Measurements from ENCODE around the gene TRIM27.
A peak's percentile ranks its signal among the peaks of the same experiment; 100 is the strongest.
"Not testable (repeated sequence)": the region's sequence is repeated elsewhere in the genome, so short reads cannot be mapped to it uniquely, and the experiment has no call there.

The TRIM27 gene

DNA sequence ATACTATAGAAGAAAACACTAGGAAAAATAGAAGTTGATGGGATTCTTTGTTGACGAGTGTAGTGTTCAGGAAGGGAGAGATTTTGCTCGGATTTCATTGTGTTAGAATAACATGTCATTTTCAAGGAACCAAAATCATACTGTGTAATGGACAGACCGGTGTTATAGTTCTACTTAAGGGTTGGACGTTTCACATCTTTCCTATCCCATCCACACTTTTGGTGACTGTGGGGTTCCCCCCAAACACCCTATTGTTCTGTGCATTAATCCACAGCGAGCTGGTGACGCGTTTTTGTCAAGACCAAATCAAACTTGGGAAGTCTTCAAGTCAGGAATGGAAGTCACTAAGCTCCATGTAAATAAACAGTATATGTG, 43.3 kb downstream of the TRIM27 start:
- Histone ChIP-seq H3K27me3 (ENCODE audit: insufficient read depth, insufficient read length) (no peaks in the 10 kb centered on the region), H3K4me1 (ENCODE audit: insufficient read depth, insufficient read length) (no peaks in the 10 kb centered on the region), H3K36me3 (ENCODE audit: insufficient read depth, insufficient read length, low read length) (no peaks in the 10 kb centered on the region), H3K4me3 (ENCODE audit: insufficient read length, low read depth) (peak overlapping the region; percentile 63), H3K9ac (ENCODE audit: insufficient read length, low read depth) (peak overlapping the region; percentile 74), H3K9me3 (ENCODE audit: insufficient read depth, low read length) (peaks cover 3% of the 10 kb centered on the region; the same call in 1 of the 2 replicates)
- no peak for TF ChIP-seq YY1 (IDR thresholded peaks at IDR 0.05; ENCODE audit: insufficient read depth, insufficient read length)
- TF ChIP-seq ZNF274 (IDR thresholded peaks at IDR 0.05; ENCODE audit: low read depth, low read length): no peak
- TF ChIP-seq SUZ12 (IDR thresholded peaks at IDR 0.05; ENCODE audit: extremely low read depth, insufficient read depth, insufficient read length): no peak
- no peak for DNase-seq (ENCODE audit: low read depth, low spot score)

DNA sequence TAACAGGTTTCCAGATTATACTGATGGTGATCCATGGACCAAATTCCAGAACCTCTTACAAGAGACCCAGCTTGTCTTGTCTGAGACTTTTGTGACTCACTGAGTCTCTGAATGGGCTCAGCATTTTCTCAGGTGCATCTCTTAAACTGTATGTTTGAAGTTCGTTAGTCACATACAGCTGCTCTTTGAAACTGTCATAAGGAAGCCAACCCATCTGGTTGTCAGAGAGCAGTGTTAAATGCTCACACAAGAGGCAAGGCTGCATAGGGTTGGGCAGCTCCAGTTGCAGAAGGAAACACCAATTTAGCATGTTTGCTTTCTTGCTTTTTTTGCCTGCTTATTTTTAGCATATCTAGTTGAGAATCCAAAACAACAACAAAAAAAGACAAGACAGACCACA, 47.1 kb downstream of the TRIM27 start:
- DNase-seq (ENCODE audit: low read depth, low spot score): no peak
- H3K36me3 ChIP-seq (ENCODE audit: insufficient read depth, insufficient read length, low read length): no peaks in the 10 kb centered on the region
- no peaks in the 10 kb centered on the region for H3K4me1 ChIP-seq (ENCODE audit: insufficient read depth, insufficient read length)
- no peak overlapping the region for H3K9ac ChIP-seq (ENCODE audit: insufficient read length, low read depth)
- no peak for TF ChIP-seq YY1 (IDR thresholded peaks at IDR 0.05; ENCODE audit: insufficient read depth, insufficient read length)
- no peak for TF ChIP-seq ZNF274 (IDR thresholded peaks at IDR 0.05; ENCODE audit: low read depth, low read length)
- no peak for TF ChIP-seq SUZ12 (IDR thresholded peaks at IDR 0.05; ENCODE audit: extremely low read depth, insufficient read depth, insufficient read length)
- H3K27me3 ChIP-seq (ENCODE audit: insufficient read depth, insufficient read length): no peaks in the 10 kb centered on the region
- H3K9me3 ChIP-seq (ENCODE audit: insufficient read depth, low read length): no peaks in the 10 kb centered on the region; the same call in 1 of the 2 replicates
- no peak overlapping the region for H3K4me3 ChIP-seq (ENCODE audit: insufficient read length, low read depth)

DNA sequence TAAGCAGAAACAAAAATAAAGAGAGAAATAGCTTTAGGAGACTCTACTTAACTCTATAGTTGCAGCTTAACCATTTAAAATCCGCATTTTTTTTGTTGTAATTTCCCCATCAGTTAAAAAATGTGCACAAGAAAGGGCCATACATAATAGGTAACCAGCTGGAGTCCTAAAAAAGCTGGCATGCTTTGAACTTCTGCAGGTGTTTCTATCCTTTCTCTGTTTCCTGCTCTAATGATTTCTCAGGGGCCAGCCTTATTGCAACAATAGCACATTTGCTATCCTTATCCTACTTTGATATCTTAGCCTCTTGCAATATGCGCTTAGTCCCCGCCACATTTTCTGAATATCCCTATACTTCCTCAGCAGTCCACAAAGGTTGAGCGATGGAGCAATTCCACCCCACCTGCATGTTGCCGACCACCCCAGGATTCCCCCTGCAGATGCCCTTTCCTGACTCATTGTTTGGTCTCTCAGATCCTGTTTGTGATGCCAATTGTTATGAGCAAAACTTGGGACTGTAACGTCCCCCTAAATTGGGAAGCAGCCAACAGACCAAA, 48.5 kb downstream of the TRIM27 start:
- Histone ChIP-seq H3K4me1 (ENCODE audit: insufficient read depth, insufficient read length) (no peaks in the 10 kb centered on the region), H3K4me3 (ENCODE audit: insufficient read length, low read depth) (no peak overlapping the region), H3K36me3 (ENCODE audit: insufficient read depth, insufficient read length, low read length) (no peaks in the 10 kb centered on the region), H3K9me3 (ENCODE audit: insufficient read depth, low read length) (no peaks in the 10 kb centered on the region; the same call in 1 of the 2 replicates), H3K27me3 (ENCODE audit: insufficient read depth, insufficient read length) (no peaks in the 10 kb centered on the region), H3K9ac (ENCODE audit: insufficient read length, low read depth) (no peak overlapping the region)
- TF ChIP-seq SUZ12 (IDR thresholded peaks at IDR 0.05; ENCODE audit: extremely low read depth, insufficient read depth, insufficient read length) (no peak), YY1 (IDR thresholded peaks at IDR 0.05; ENCODE audit: insufficient read depth, insufficient read length) (no peak), ZNF274 (IDR thresholded peaks at IDR 0.05; ENCODE audit: low read depth, low read length) (no peak)
- DNase-seq (ENCODE audit: low read depth, low spot score): no peak

DNA sequence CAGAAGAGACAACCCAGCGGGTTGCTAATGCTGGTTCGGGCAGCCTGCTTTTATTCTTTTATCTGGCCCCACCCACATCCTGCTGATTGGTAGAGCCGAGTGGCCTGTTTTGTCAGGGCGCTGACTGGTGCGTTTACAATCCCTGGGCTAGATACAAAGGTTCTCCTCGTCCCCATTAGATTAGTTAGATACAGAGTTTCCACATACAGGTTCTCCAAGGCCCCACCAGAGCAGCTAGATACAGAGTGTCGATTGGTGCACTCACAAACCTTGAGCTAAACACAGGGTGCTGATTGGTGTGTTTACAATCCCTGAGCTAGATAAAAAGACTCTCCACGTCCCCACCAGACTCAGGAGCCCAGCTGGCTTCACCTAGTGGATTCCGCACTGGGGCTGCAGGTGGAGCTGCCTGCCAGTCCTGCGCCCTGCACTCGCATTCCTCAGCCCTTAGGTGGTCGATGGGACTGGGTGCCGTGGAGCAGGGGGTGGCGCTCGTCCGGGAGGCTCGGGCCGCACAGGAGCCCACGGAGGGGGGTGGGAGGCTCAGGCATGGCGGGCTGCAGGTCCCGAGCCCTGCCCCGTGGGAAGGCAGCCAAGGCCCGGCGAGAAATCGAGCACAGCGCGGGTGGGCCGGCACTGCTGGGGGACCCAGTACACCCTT, 51.5 kb downstream of the TRIM27 start:
- not testable (repeated sequence) for H3K9ac ChIP-seq (ENCODE audit: insufficient read length, low read depth); DNase-seq (ENCODE audit: low read depth, low spot score); H3K4me3 ChIP-seq (ENCODE audit: insufficient read length, low read depth); H3K4me1 ChIP-seq (ENCODE audit: insufficient read depth, insufficient read length); H3K9me3 ChIP-seq (ENCODE audit: insufficient read depth, low read length); H3K27me3 ChIP-seq (ENCODE audit: insufficient read depth, insufficient read length); H3K36me3 ChIP-seq (ENCODE audit: insufficient read depth, insufficient read length, low read length)

DNA sequence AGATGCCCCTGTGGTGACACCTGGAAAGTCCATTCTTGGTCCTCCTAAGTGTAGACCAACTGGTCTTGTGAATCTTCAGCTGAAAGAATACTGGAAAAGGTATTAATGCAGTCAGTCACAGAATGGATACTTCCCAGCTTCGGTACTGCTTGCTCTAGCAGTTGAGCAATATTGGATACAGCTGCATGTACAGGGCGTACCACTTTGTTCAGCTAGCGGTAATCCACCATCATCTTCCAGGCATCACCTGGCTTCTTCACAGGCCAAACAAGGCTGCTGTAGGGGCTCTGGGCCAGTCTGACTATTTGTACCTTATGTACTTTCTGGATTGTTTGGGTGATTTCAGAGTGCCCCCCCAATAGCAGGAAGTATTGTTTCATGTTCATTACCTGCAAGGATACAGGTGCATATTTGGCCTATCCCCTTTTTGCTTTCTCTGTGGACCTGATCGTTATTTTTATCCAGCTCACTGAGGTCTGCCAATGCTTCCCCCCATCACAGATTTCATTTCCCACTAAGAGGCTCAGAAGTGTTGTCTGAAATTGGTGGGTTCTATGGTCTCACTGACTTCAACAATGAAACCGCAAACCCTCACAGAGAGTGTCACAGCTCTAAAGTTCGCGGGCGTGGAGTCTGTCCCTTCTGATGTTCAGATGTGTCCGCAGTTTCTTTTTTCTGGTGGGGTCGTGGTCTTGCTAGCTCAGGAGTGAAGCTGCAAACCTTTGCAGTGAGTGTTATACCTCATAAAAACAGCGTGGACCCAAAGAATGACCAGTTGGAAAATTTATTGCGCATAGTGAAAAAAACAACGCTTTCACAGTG, 52.2 kb downstream of the TRIM27 start:
- Histone ChIP-seq H3K9ac (ENCODE audit: insufficient read length, low read depth) (no peak overlapping the region), H3K4me3 (ENCODE audit: insufficient read length, low read depth) (no peak overlapping the region), H3K4me1 (ENCODE audit: insufficient read depth, insufficient read length) (no peaks in the 10 kb centered on the region), H3K27me3 (ENCODE audit: insufficient read depth, insufficient read length) (no peaks in the 10 kb centered on the region), H3K9me3 (ENCODE audit: insufficient read depth, low read length) (no peaks in the 10 kb centered on the region; the same call in 1 of the 2 replicates), H3K36me3 (ENCODE audit: insufficient read depth, insufficient read length, low read length) (no peaks in the 10 kb centered on the region)
- TF ChIP-seq ZNF274 (IDR thresholded peaks at IDR 0.05; ENCODE audit: low read depth, low read length) (no peak), SUZ12 (IDR thresholded peaks at IDR 0.05; ENCODE audit: extremely low read depth, insufficient read depth, insufficient read length) (no peak), YY1 (IDR thresholded peaks at IDR 0.05; ENCODE audit: insufficient read depth, insufficient read length) (no peak)
- DNase-seq (ENCODE audit: low read depth, low spot score): no peak

DNA sequence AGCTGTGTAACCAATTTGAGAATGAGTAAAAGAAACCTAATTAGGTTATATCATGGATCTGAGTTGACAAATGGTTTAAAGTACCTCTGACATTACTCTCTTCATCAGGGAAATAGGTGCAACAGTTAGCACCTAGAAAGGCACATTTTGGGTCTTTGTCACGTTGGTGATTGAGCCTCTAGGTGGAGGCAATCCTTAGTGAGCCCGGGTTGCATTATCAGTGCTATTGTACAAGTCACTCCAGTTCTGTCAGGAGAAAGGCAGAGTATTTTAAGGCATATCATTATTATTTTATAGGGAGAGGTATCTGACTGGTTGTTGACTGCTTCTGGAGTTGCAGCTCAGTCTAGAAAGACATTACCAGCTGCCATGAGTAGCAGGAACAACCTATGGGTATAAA, 54.9 kb downstream of the TRIM27 start:
- Histone ChIP-seq H3K4me3 (ENCODE audit: insufficient read length, low read depth) (no peak overlapping the region), H3K9ac (ENCODE audit: insufficient read length, low read depth) (no peak overlapping the region)
- DNase-seq (ENCODE audit: low read depth, low spot score): no peak

DNA sequence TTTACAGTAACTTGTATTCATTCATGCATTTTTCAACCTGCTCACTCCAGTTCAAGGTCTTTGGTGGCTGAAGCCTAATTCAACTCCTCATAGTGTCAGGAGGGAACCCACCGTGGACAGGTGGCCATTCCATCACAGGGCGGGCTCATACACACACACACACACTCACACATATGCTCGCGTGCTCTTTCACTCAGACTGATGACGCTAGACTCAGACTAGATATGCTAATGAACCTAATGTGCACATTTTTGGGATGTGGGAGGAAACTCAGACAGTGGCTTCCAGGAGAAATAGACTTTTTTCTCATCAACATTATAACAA, 56.7 kb downstream of the TRIM27 start:
- H3K9ac ChIP-seq (ENCODE audit: insufficient read length, low read depth): peak overlapping the region; percentile 67
- no peaks in the 10 kb centered on the region for H3K4me1 ChIP-seq (ENCODE audit: insufficient read depth, insufficient read length)
- H3K4me3 ChIP-seq (ENCODE audit: insufficient read length, low read depth): peak overlapping the region; percentile 62
- DNase-seq (ENCODE audit: low read depth, low spot score): no peak
- peaks cover 7% of the 10 kb centered on the region; the same call in 1 of the 2 replicates for H3K9me3 ChIP-seq (ENCODE audit: insufficient read depth, low read length)
- H3K27me3 ChIP-seq (ENCODE audit: insufficient read depth, insufficient read length): no peaks in the 10 kb centered on the region
- no peaks in the 10 kb centered on the region for H3K36me3 ChIP-seq (ENCODE audit: insufficient read depth, insufficient read length, low read length)
- TF ChIP-seq YY1 (IDR thresholded peaks at IDR 0.05; ENCODE audit: insufficient read depth, insufficient read length) (no peak), SUZ12 (IDR thresholded peaks at IDR 0.05; ENCODE audit: extremely low read depth, insufficient read depth, insufficient read length) (no peak), ZNF274 (IDR thresholded peaks at IDR 0.05; ENCODE audit: low read depth, low read length) (no peak)

More for the DNA sequence above, 54.9 kb downstream of the TRIM27 start:
- Histone ChIP-seq H3K9me3 (ENCODE audit: insufficient read depth, low read length) (peaks cover 7% of the 10 kb centered on the region; the same call in 1 of the 2 replicates), H3K4me1 (ENCODE audit: insufficient read depth, insufficient read length) (no peaks in the 10 kb centered on the region), H3K27me3 (ENCODE audit: insufficient read depth, insufficient read length) (no peaks in the 10 kb centered on the region), H3K36me3 (ENCODE audit: insufficient read depth, insufficient read length, low read length) (no peaks in the 10 kb centered on the region)
- no peak for TF ChIP-seq SUZ12 (IDR thresholded peaks at IDR 0.05; ENCODE audit: extremely low read depth, insufficient read depth, insufficient read length)
- TF ChIP-seq ZNF274 (IDR thresholded peaks at IDR 0.05; ENCODE audit: low read depth, low read length): no peak
- TF ChIP-seq YY1 (IDR thresholded peaks at IDR 0.05; ENCODE audit: insufficient read depth, insufficient read length): no peak

DNA sequence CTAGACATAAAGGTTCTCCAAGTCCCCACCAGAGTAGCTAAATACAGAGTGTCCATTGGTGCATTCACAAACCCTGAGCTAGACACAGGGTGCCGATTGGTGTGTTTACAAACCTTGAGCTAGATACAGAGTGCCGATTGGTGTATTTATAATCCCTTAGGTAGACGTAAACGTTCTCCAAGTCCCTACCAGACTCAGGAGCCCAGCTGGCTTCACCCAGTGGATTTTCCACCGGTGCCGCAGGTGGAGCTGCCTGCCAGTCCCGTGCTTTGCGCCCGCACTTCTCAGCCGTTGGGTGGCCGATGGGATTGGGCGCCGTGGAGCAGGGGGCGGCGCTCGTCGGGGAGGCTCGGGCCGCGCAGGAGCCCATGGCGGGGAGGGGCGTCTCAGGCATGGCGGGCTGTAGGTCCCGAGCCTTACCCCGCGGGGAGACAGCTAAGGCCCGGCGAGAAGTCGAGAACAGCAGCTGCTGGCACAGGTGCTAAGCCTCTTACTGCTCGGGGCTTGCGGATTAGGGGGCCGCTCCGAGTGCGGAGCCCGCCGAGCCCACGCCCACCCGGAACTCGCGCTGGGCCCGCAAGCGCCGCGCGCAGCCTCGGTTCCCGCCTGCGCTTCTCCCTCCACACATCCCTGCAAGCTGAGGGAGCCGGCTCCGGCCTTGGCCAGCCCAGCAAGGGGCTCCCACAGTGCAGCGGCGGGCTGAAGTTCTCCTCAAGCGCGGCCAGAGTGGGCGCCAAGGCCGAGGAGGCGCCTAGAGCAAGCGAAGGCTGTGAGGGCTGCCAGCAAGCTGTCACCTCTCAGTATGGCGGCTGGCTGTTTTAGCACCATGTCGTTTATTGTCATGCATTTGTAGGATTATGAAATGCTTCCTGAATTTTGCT, 57.3 kb downstream of the TRIM27 start:
- H3K4me1 ChIP-seq (ENCODE audit: insufficient read depth, insufficient read length); H3K36me3 ChIP-seq (ENCODE audit: insufficient read depth, insufficient read length, low read length); DNase-seq (ENCODE audit: low read depth, low spot score); H3K9me3 ChIP-seq (ENCODE audit: insufficient read depth, low read length); H3K27me3 ChIP-seq (ENCODE audit: insufficient read depth, insufficient read length): not testable (repeated sequence)
- peak overlapping the region; percentile 62 for H3K4me3 ChIP-seq (ENCODE audit: insufficient read length, low read depth)
- peak overlapping the region; percentile 67 for H3K9ac ChIP-seq (ENCODE audit: insufficient read length, low read depth)

Measured in NT2/D1 (cell line).